GM12878 (cell line): Measurements from ENCODE around the gene GARIN5A. TPM values are rescaled to one million over a fixed set of nuclear protein-coding genes. Genes with fewer than 3 reads are reported as not detected.

ENCODE experiments used
- ATAC-seq: fragments of 200-7000 bp; cut with Tn5 transposase; 3 replicates; pipeline ENCODE4 v1.9.1; 2020; ENCODE audit warnings: mild to moderate bottlenecking, moderate library complexity
- BruUV-seq: library from RNA; stranded (reverse); fragments of 400-500 nt; replicated peaks from 2 replicates; lab custom pipeline; 2021; lab: Mats Ljungman, UMichigan
- CTCF ChIA-PET: fragments of 300-600 bp; sonication (Branson Sonifier 250); formaldehyde crosslinking; extraction: SDS; loops from one replicate; lab custom pipeline; 2021; ENCODE audit warnings: inconsistent platforms; lab: Yijun Ruan, JAX
- POLR2A ChIA-PET: fragments of 350-600 bp; formaldehyde crosslinking; extraction: SDS; loops from one replicate; lab custom pipeline; 2021; ENCODE audit warnings: inconsistent platforms; lab: Charles Lee
- RAD21 ChIA-PET: fragments of 300-600 bp; sonication (Branson Sonifier 250); formaldehyde crosslinking; loops from one replicate; lab custom pipeline; 2023; ENCODE audit warnings: antibody characterized with exemption; ENCODE audit not compliant: unreplicated experiment; lab: Charles Lee
- SMC1A ChIA-PET: fragments of 300-600 bp; sonication (Branson Sonifier 250); formaldehyde crosslinking; loops from one replicate; lab custom pipeline; 2023; ENCODE audit not compliant: unreplicated experiment, uncharacterized antibody; lab: Charles Lee
- DNase-seq: peaks from one replicate; pipeline ENCODE4 v3.0.0-alpha.2; 2011; ENCODE audit warnings: low read depth, low spot score
- FAIRE-seq: peaks from 3 replicates; lab custom pipeline; 2011; peaks lifted over from hg19 to GRCh38; lab: Jason Lieb, UNC
- H2AFZ ChIP-seq: 2 replicates; pipeline ENCODE4 v1.6.0; 2011; ENCODE audit warnings: low read depth, low read length, control low read depth; ENCODE audit not compliant: control insufficient read depth
- H3K27ac ChIP-seq: 2 replicates; pipeline ENCODE4 v1.5.1; 2011; ENCODE audit warnings: control low read depth; ENCODE audit not compliant: control insufficient read depth, insufficient read depth
- H3K27me3 ChIP-seq, 2 experiments: replicated peaks in 1 of 2; 2 replicates each; pipeline versions ENCODE4 v1.6.0 to v1.6.1; 2011; ENCODE audit warnings: low read length in 1 of 2; ENCODE audit not compliant: control insufficient read depth in 2 of 2, insufficient read depth in 2 of 2
- H3K36me3 ChIP-seq, 2 experiments: 2 replicates each; pipeline ENCODE4 v1.5.1; 2011; ENCODE audit warnings: low read length in 1 of 2; ENCODE audit not compliant: control insufficient read depth in 2 of 2, insufficient read depth in 2 of 2
- H3K4me1 ChIP-seq: 2 replicates; pipeline ENCODE4 v1.6.1; 2011; ENCODE audit warnings: mild to moderate bottlenecking, low read length, moderate library complexity, mixed read lengths; ENCODE audit not compliant: control insufficient read depth, insufficient read depth
- H3K4me2 ChIP-seq: 2 replicates; pipeline ENCODE4 v1.6.0; 2011; ENCODE audit warnings: control low read depth; ENCODE audit not compliant: control insufficient read depth, insufficient read depth
- H3K4me3 ChIP-seq: fragments of 200-600 bp; sonication (generic); 2 replicates; pipeline ENCODE4 v1.5.1; 2016
- H3K79me2 ChIP-seq: 2 replicates; pipeline ENCODE4 v1.6.0; 2011; ENCODE audit warnings: low read length; ENCODE audit not compliant: control insufficient read depth, insufficient read depth
- H3K9ac ChIP-seq: 2 replicates; pipeline ENCODE4 v1.8.0; 2011; ENCODE audit warnings: low read length, control low read depth, mixed read lengths; ENCODE audit not compliant: control insufficient read depth, insufficient read depth
- H3K9me3 ChIP-seq: replicated peaks from 3 replicates; pipeline ENCODE4 v1.5.1; 2011; ENCODE audit warnings: mild to moderate bottlenecking, low read length; ENCODE audit not compliant: control insufficient read depth, insufficient read depth
- H4K20me1 ChIP-seq: 2 replicates; pipeline ENCODE4 v1.6.0; 2011; ENCODE audit not compliant: control insufficient read depth, insufficient read depth
- ATF7 ChIP-seq: fragments of 450-650 bp; IDR thresholded peaks from 2 replicates; pipeline ENCODE4 v1.6.1; 2016; ENCODE audit warnings: low read depth, mild to moderate bottlenecking
- BACH1 ChIP-seq: fragments of 450-650 bp; IDR thresholded peaks from 2 replicates; pipeline ENCODE4 v1.6.1; 2017; ENCODE audit warnings: mild to moderate bottlenecking, borderline replicate concordance
- BMI1 ChIP-seq: fragments of 450-650 bp; IDR thresholded peaks from 2 replicates; pipeline ENCODE4 v1.6.1; 2016; ENCODE audit warnings: mild to moderate bottlenecking, moderate library complexity, borderline replicate concordance
- CBX3 ChIP-seq: fragments of 200-600 bp; sonication (generic); IDR thresholded peaks from 2 replicates; pipeline ENCODE4 v1.6.1; 2016; ENCODE audit warnings: low read depth, borderline replicate concordance
- EP300 ChIP-seq, 2 experiments: fragments of 150-350 bp in 1 of 2; IDR thresholded peaks; 2 replicates each; pipeline ENCODE4 v1.6.1; 2011 to 2012; ENCODE audit warnings: low read depth in 2 of 2, low read length in 2 of 2, borderline replicate concordance in 1 of 2, improper control_type of control experiment in 1 of 2, inconsistent platforms in 1 of 2; ENCODE audit not compliant: control insufficient read depth in 1 of 2
- EZH2 ChIP-seq: IDR thresholded peaks from 2 replicates; pipeline ENCODE4 v1.6.1; 2012; ENCODE audit warnings: low read depth, mild to moderate bottlenecking, control low read depth, inconsistent platforms, low read length, borderline replicate concordance; ENCODE audit not compliant: control insufficient read depth
- HDAC6 ChIP-seq: fragments of 200-600 bp; sonication (generic); IDR thresholded peaks from one replicate; pipeline ENCODE4 v1.8.0; 2017; ENCODE audit warnings: antibody characterized with exemption; ENCODE audit not compliant: unreplicated experiment
- IKZF2 ChIP-seq, 2 experiments: fragments of 450-650 bp; IDR thresholded peaks; 2 replicates each; pipeline ENCODE4 v1.6.1; 2017; ENCODE audit warnings: mild to moderate bottlenecking in 2 of 2, moderate library complexity in 2 of 2
- IRF4 ChIP-seq: IDR thresholded peaks from 2 replicates; pipeline ENCODE4 v1.6.1; 2011; ENCODE audit warnings: low read depth, low read length
- MEF2B ChIP-seq: fragments of 450-650 bp; IDR thresholded peaks from 2 replicates; pipeline ENCODE4 v1.6.1; 2018; ENCODE audit warnings: mild to moderate bottlenecking, moderate library complexity; ENCODE audit not compliant: partially characterized antibody, poor library complexity, severe bottlenecking
- MTA2 ChIP-seq: fragments of 450-650 bp; IDR thresholded peaks from 2 replicates; pipeline ENCODE4 v1.6.1; 2016; ENCODE audit warnings: low read depth, mild to moderate bottlenecking, moderate library complexity
- MXI1 ChIP-seq: fragments of 150-350 bp; IDR thresholded peaks from 2 replicates; pipeline ENCODE4 v1.6.1; 2011; ENCODE audit warnings: low read depth, mild to moderate bottlenecking, inconsistent platforms, low read length, improper control_type of control experiment
- NFYB ChIP-seq: IDR thresholded peaks from 2 replicates; pipeline ENCODE4 v1.6.1; 2011; ENCODE audit warnings: low read depth, mild to moderate bottlenecking, low read length, improper control_type of control experiment, moderate library complexity; ENCODE audit not compliant: insufficient read depth
- RFX5 ChIP-seq: IDR thresholded peaks from 2 replicates; pipeline ENCODE4 v1.6.1; 2011; ENCODE audit warnings: low read depth, low read length, improper control_type of control experiment
- STAT3 ChIP-seq: IDR thresholded peaks from 2 replicates; pipeline ENCODE4 v1.6.1; 2011; ENCODE audit warnings: low read depth, low read length, improper control_type of control experiment
- SUZ12 ChIP-seq: fragments of 200-600 bp; sonication (generic); IDR thresholded peaks from one replicate; pipeline ENCODE4 v1.6.1; 2018; ENCODE audit warnings: antibody characterized with exemption, mild to moderate bottlenecking; ENCODE audit not compliant: unreplicated experiment
- ZBTB4 ChIP-seq: fragments of 450-650 bp; formaldehyde crosslinking; IDR thresholded peaks from 2 replicates; pipeline ENCODE4 v1.4.0; 2022; ENCODE audit warnings: mild to moderate bottlenecking, moderate library complexity
- WGBS: methylation state at CpG from one replicate; pipeline ENCODE4 v1.1.6; 2016; ENCODE audit warnings: low lambda C conversion rate; ENCODE audit not compliant: insufficient replicate concordance, insufficient coverage; ENCODE audit errors: missing lambda C conversion rate; 5-methylcytosine and 5-hydroxymethylcytosine counted together
- in situ Hi-C: fragments of 300-500 bp; cut with MboI; formaldehyde crosslinking; loops from 9 replicates; pipeline ENCODE4 v1.14.3; 2018; ENCODE audit warnings: mixed read lengths
- intact Hi-C: fragments of 100-400 bp; cut with micrococcal nuclease; formaldehyde crosslinking; loops from one replicate; pipeline ENCODE4 v1.14.2; 2022; ENCODE audit not compliant: unreplicated experiment
- polyA plus RNA-seq, 11 experiments: library from polyadenylated mRNA; depleted of rRNA in 4 of 11; unstranded in 6 of 11; stranded (reverse) in 5 of 11; fragments of >200 nt; fragmentation: Nextera tagmentation in 4 of 11; fragmentation: Illumina TruSeq in 1 of 11; extraction: Ambion mirVana in 4 of 11; extraction: Trizol in 1 of 11; gene quantifications; 1 replicate in 1 of 11; 2 replicates in 10 of 11; pipeline versions ENCODE4 v1.2.1 to v1.2.3, GENCODE V29; 2011 to 2016; ENCODE audit warnings: inconsistent platforms in 2 of 11, missing spikeins in 2 of 11, low read depth in 1 of 11
- total RNA-seq, 4 experiments: library from RNA; depleted of rRNA in 3 of 4; stranded (reverse); fragments of >200 nt in 3 of 4; fragmentation: Illumina TruSeq in 1 of 4; extraction: Trizol in 1 of 4; gene quantifications; 2 replicates each; pipeline versions ENCODE4 v1.2.1 to v1.2.3, GENCODE V29; 2013 to 2021

Gene GARIN5A
- total and polyA plus RNA-seq, 10 of the 15 experiments (the other 5 are each of a cell fraction or from before 2014, with no cell fraction given), result 0.18 to 1.2 (median 0.24) TPM; not detected in 6

GRCh38 chr19:50511069-50511822, 34.6 kb upstream of the GARIN5A start, which contains the start of gene JOSD2 (continued):
- peak; percentile 97 for TF ChIP-seq ATF7
- TF ChIP-seq NFYB, result 0 out of 2 replicates have a peak, but pooled peaks have one; percentile 23
- no peak for TF ChIP-seq SUZ12
- TF ChIP-seq MTA2, result no peak
- TF ChIP-seq EP300 (IDR thresholded peaks at IDR 0.05; ENCODE audit: borderline replicate concordance in 1 of 2, control insufficient read depth in 1 of 2, low read depth in 2 of 2, low read length in 2 of 2), result peak in 1 of 2 experiments; percentile 53; a peak in 3 of 4 replicates
- TF ChIP-seq BACH1, result peak; percentile 20; the same call in 1 of the 2 replicates
- no peak for TF ChIP-seq CBX3
- TF ChIP-seq EZH2, result no peak
- no peak for TF ChIP-seq IRF4
- no peak for TF ChIP-seq HDAC6

GRCh38 chr19:50510700-50511068, 34.0 kb upstream of the GARIN5A start:
- ATAC-seq (no peak), FAIRE-seq (no peak), DNase-seq (no peak)
- in situ Hi-C loops (no loop called here), intact Hi-C loops (no loop called here)
- CTCF ChIA-PET, result interaction anchor here (0.6 to 2.4 kb wide), 8 partner anchors 24 to 220 kb away, joined by 3 to 10 read pairs (median 4); no protein-coding TSS in a partner anchor
- no peaks in the 10 kb centered on the region for H3K9me3 ChIP-seq
- SMC1A ChIA-PET, result no interaction called here
- RAD21 ChIA-PET, result interaction anchor here (0.6 to 1.4 kb wide), 4 partner anchors 24 to 273 kb away, joined by 3 to 4 read pairs (median 3); no protein-coding TSS in a partner anchor
- H3K27me3 ChIP-seq, result no peaks in the 10 kb centered on the region
- POLR2A ChIA-PET, result interaction anchor here (1.2 kb wide), 1 partner anchor 153 kb away, joined by 4 read pairs; no protein-coding TSS in a partner anchor
- H3K4me3 ChIP-seq, result peak overlapping the region; percentile 74; the same call in 1 of the 2 replicates
- peak overlapping the region; percentile 99 for H3K4me2 ChIP-seq
- H2AFZ ChIP-seq, result peak overlapping the region; percentile 81
- H3K36me3 ChIP-seq, result no peaks in the 10 kb centered on the region
- no peaks in the 10 kb centered on the region for H3K79me2 ChIP-seq
- H4K20me1 ChIP-seq, result no peaks in the 10 kb centered on the region
- H3K9ac ChIP-seq, result peak overlapping the region; percentile 80
- WGBS, result 15% methylated on average over 10 of the region's 10 CpGs
- BruUV-seq, result TSS peak; percentile 81
- peak overlapping the region; percentile 67 for H3K27ac ChIP-seq
- peaks cover 3% of the 10 kb centered on the region; the same call in 1 of the 2 replicates for H3K4me1 ChIP-seq
- TF ChIP-seq ZBTB4 (no peak), IKZF2 (IDR thresholded peaks at IDR 0.05) (no peak), RFX5 (peak; percentile 22; the same call in 1 of the 2 replicates), BMI1 (peak; percentile 90), STAT3 (no peak), MEF2B (peak; percentile 49), MXI1 (peak; percentile 3; the same call in 1 of the 2 replicates), MTA2 (peak; percentile 9; the same call in 1 of the 2 replicates)
